HepG2 (cell line): ENCODE results near the gene IL15. TPM values are rescaled to one million over a fixed set of nuclear protein-coding genes. Genes with fewer than 3 reads are reported as not detected.

Experiments
- ATAC-seq: fragments of 200-7000 bp; cut with Tn5 transposase; 3 replicates; pipeline ENCODE4 v1.9.1; 2020; ENCODE audit warnings: mild to moderate bottlenecking, moderate library complexity
- BruUV-seq: library from RNA; stranded (reverse); fragments of 400-500 nt; replicated peaks from 2 replicates; lab custom pipeline; 2021; lab: Mats Ljungman, UMichigan
- CTCF ChIA-PET: fragments of 300-600 bp; formaldehyde crosslinking; extraction: SDS; loops from one replicate; lab custom pipeline; 2021; ENCODE audit warnings: low total read pairs, inconsistent platforms, low intra/inter-chr PET ratio; lab: Yijun Ruan, JAX
- POLR2A ChIA-PET: fragments of 350-600 bp; sonication (Branson Sonifier 250); formaldehyde crosslinking; loops from one replicate; lab custom pipeline; 2020; ENCODE audit warnings: antibody characterized with exemption, inconsistent platforms; lab: Yijun Ruan, JAX
- DNase-seq: peaks from one replicate; pipeline ENCODE4 v3.0.0-alpha.2; 2015; ENCODE audit warnings: low spot score
- FAIRE-seq: peaks from 3 replicates; lab custom pipeline; 2011; peaks lifted over from hg19 to GRCh38; lab: Jason Lieb, UNC
- H2AFZ ChIP-seq: one replicate; pipeline ENCODE4 v1.6.1; 2011; ENCODE audit warnings: low read length, inconsistent platforms
- H3K27ac ChIP-seq: fragments of 300-600 bp; 3 replicates; pipeline ENCODE4 v1.8.0; 2011; ENCODE audit warnings: mixed run types, mild to moderate bottlenecking, mixed read lengths, low read length, inconsistent platforms; ENCODE audit not compliant: insufficient read depth; ENCODE audit errors: extremely low read length
- H3K27me3 ChIP-seq, 2 experiments: fragments of 200-600 bp in 1 of 2; 2 replicates in 1 of 2; 3 replicates in 1 of 2; pipeline versions ENCODE4 v1.6.0 to v1.8.0; 2011; ENCODE audit warnings: low read length in 2 of 2, mild to moderate bottlenecking in 2 of 2, moderate library complexity in 2 of 2, inconsistent platforms in 1 of 2; ENCODE audit not compliant: insufficient read depth in 2 of 2, control insufficient read depth in 1 of 2
- H3K36me3 ChIP-seq, 2 experiments: fragments of 200-600 bp in 1 of 2; replicated peaks in 1 of 2; 2 replicates in 1 of 2; 3 replicates in 1 of 2; pipeline versions ENCODE4 v1.5.1 to v1.8.0; 2011; ENCODE audit warnings: low read length in 2 of 2, inconsistent platforms in 1 of 2; ENCODE audit not compliant: insufficient read depth in 2 of 2, control insufficient read depth in 1 of 2
- H3K4me1 ChIP-seq: 2 replicates; pipeline ENCODE4 v1.5.1; 2012; ENCODE audit warnings: low read length, inconsistent platforms; ENCODE audit not compliant: insufficient read depth
- H3K4me2 ChIP-seq: 2 replicates; pipeline ENCODE4 v1.6.0; 2011; ENCODE audit warnings: low read depth, low read length, inconsistent platforms
- H3K4me3 ChIP-seq, 3 experiments: fragments of 200-600 bp in 1 of 3; sonication (generic), shearing (Covaris generic) in 1 of 3; replicated peaks in 1 of 3; 2 replicates each; pipeline ENCODE4 v1.5.1; 2011 to 2016; ENCODE audit warnings: low read length in 3 of 3, inconsistent platforms in 2 of 3, low read depth in 2 of 3, mild to moderate bottlenecking in 2 of 3, control low read depth in 1 of 3, mixed read lengths in 1 of 3; ENCODE audit not compliant: insufficient read depth in 1 of 3
- H3K79me2 ChIP-seq: one replicate; pipeline ENCODE4 v1.6.1; 2011; ENCODE audit warnings: low read length, inconsistent platforms; ENCODE audit not compliant: insufficient read depth
- H3K9ac ChIP-seq: 2 replicates; pipeline ENCODE4 v1.6.0; 2011; ENCODE audit warnings: mild to moderate bottlenecking, low read depth, low read length, inconsistent platforms; ENCODE audit not compliant: insufficient read depth
- H3K9me3 ChIP-seq: 2 replicates; pipeline ENCODE4 v1.5.1; 2012; ENCODE audit warnings: mild to moderate bottlenecking, low read length
- H4K20me1 ChIP-seq: 2 replicates; pipeline ENCODE4 v1.6.0; 2011; ENCODE audit warnings: inconsistent platforms, mild to moderate bottlenecking, low read length, moderate library complexity; ENCODE audit not compliant: insufficient read depth
- HNRNPLL ChIP-seq: fragments of 200-400 bp; formaldehyde crosslinking; IDR thresholded peaks from 2 replicates; pipeline ENCODE4 v1.6.1; 2017; ENCODE audit warnings: mild to moderate bottlenecking, low read depth, low read length; ENCODE audit not compliant: poor library complexity, severe bottlenecking
- MAFF ChIP-seq: IDR thresholded peaks from 2 replicates; pipeline ENCODE4 v1.6.1; 2011; ENCODE audit warnings: low read depth, low read length, improper control_type of control experiment
- MAFK ChIP-seq, 2 experiments: IDR thresholded peaks in 1 of 2; conservative IDR thresholded peaks in 1 of 2; 2 replicates each; pipeline ENCODE4 v1.6.1; 2011; ENCODE audit warnings: improper control_type of control experiment in 2 of 2, low read length in 2 of 2
- MXD4 ChIP-seq: IDR thresholded peaks from 2 replicates; pipeline ENCODE4 v1.6.1; 2016; ENCODE audit warnings: mild to moderate bottlenecking, missing biosample characterization, missing genetic modification reagents
- NFE2L2 ChIP-seq: fragments of 150-350 bp; IDR thresholded peaks from 2 replicates; pipeline ENCODE4 v1.6.1; 2014; ENCODE audit warnings: low read length
- ZNF687 ChIP-seq: sonication (generic); formaldehyde crosslinking; IDR thresholded peaks from 2 replicates; pipeline ENCODE4 v1.5.1; 2020; ENCODE audit warnings: mild to moderate bottlenecking, missing genetic modification reagents, moderate library complexity
- ZNF747 ChIP-seq: sonication (generic); formaldehyde crosslinking; IDR thresholded peaks from 2 replicates; pipeline ENCODE4 v1.8.1; 2023; ENCODE audit warnings: missing genetic modification reagents, mild to moderate bottlenecking, borderline replicate concordance
- WGBS: methylation state at CpG from one replicate; pipeline ENCODE4 v1.1.6; 2017; ENCODE audit warnings: low lambda C conversion rate; 5-methylcytosine and 5-hydroxymethylcytosine counted together
- in situ Hi-C: cut with HindIII; loops from 2 replicates; pipeline ENCODE4 v1.10.0; 2017; ENCODE audit warnings: low pct_unique_long_range_greater_than_20kb; ENCODE audit not compliant: extremely low pct_ligation_motif_present
- intact Hi-C: fragments of 100-400 bp; cut with micrococcal nuclease; formaldehyde crosslinking; loops from one replicate; pipeline ENCODE4 v1.10.0; 2022; ENCODE audit not compliant: unreplicated experiment
- polyA plus RNA-seq, 8 experiments: library from polyadenylated mRNA; depleted of rRNA in 3 of 8; stranded (reverse) in 7 of 8; unstranded in 1 of 8; fragments of >200 nt; fragmentation: Illumina TruSeq in 4 of 8; extraction: Trizol in 4 of 8; gene quantifications; 2 replicates each; pipeline versions ENCODE4 v1.2.1 to v1.2.3, GENCODE V29; 2011 to 2016; ENCODE audit warnings: low read depth in 4 of 8, missing spikeins in 1 of 8, mixed read lengths in 1 of 8; ENCODE audit not compliant: insufficient read depth in 1 of 8
- total RNA-seq, 5 experiments: library from RNA; depleted of rRNA; stranded (reverse); fragments of >200 nt; fragmentation: Illumina TruSeq; extraction: Trizol; gene quantifications; 2 replicates each; pipeline ENCODE4 v1.2.3, GENCODE V29; 2016; ENCODE audit warnings: low read depth in 1 of 5

Gene IL15
- total and polyA plus RNA-seq, 2 of the 13 experiments (the other 11 are each of a cell fraction or from before 2014, with no cell fraction given) = 0.12 to 0.24 TPM

DNA sequence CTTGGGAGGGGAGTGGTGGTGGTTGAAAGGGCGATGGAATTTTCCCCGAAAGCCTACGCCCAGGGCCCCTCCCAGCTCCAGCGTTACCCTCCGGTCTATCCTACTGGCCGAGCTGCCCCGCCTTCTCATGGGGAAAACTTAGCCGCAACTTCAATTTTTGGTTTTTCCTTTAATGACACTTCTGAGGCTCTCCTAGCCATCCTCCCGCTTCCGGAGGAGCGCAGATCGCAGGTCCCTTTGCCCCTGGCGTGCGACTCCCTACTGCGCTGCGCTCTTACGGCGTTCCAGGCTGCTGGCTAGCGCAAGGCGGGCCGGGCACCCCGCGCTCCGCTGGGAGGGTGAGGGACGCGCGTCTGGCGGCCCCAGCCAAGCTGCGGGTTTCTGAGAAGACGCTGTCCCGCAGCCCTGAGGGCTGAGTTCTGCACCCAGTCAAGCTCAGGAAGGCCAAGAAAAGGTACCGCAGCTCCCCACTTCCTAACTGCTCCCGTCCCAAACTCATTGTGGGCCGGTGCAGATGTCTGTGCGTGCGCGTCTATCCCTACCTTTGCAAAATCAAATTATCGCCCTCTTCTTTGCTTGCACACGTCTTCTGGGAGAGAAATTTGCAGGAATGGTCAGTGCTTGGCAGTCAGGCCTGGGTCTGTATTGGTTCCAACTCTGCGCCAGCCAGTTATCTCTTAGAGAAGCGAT lies 533 bp downstream of the IL15 start (continued):
- peak; percentile 7; the same call in 1 of the 2 replicates for TF ChIP-seq ZNF687 (CRISPR knock-in tag)
- no peak for TF ChIP-seq ZNF747 (CRISPR knock-in tag)
- TF ChIP-seq HNRNPLL = peak; percentile 95
- TF ChIP-seq, all 625 proteins: peak for 7

- H3K27ac ChIP-seq = no peak overlapping the region
Measured at GRCh38 chr4:141637565-141637964, 1.2 kb downstream of the IL15 start.

More at GRCh38 chr4:141637565-141637964, 1.2 kb downstream of the IL15 start:
- H4K20me1 ChIP-seq = no peaks in the 10 kb centered on the region
- no peak overlapping the region for H3K4me2 ChIP-seq
- no peaks in the 10 kb centered on the region for H3K9me3 ChIP-seq
- FAIRE-seq = no peak
- in situ Hi-C loops = no loop called here
- no peaks in the 10 kb centered on the region for H3K79me2 ChIP-seq
- TF ChIP-seq MXD4 (CRISPR knock-in tag) = no peak
- peak; percentile 79 for TF ChIP-seq NFE2L2
- TF ChIP-seq MAFF = peak; percentile 99
- peak; percentile 97 to 99 for TF ChIP-seq MAFK (conservative IDR thresholded peaks at IDR 0.05 in 1 of 2, IDR thresholded peaks at IDR 0.05 in 1 of 2; ENCODE audit: low read length in 2 of 2)
- TF ChIP-seq, all 625 proteins: peak for 3
- peaks cover 6% of the 10 kb centered on the region for H3K4me1 ChIP-seq
- H3K9ac ChIP-seq = no peak overlapping the region
- no TSS peak for BruUV-seq
- H3K4me3 ChIP-seq = no peak overlapping the region
- intact Hi-C loops = no loop called here
- WGBS = 91% methylated on average over 2 of the region's 2 CpGs
- POLR2A ChIA-PET = no interaction called here
- peaks cover 0 to 19% of the 10 kb centered on the region in 2 experiments; a peak in 3 of 5 replicates for H3K27me3 ChIP-seq
- CTCF ChIA-PET = no interaction called here
- ATAC-seq = no peak
- no peak overlapping the region for H2AFZ ChIP-seq
- H3K36me3 ChIP-seq = no peaks in the 10 kb centered on the region
- DNase-seq = no peak
